Stomach (tissue), 4 donors: ENCODE data around the gene SLC16A9.

Experiments
- EP300 ChIP-seq: sonication (generic); formaldehyde crosslinking; IDR thresholded peaks from one replicate; pipeline ENCODE4 v1.6.1; 2017; ENCODE audit warnings: antibody characterized with exemption
- POLR2A ChIP-seq, 4 donors: fragments of 450-650 bp; IDR thresholded peaks; one replicate each; pipeline ENCODE4 v1.6.1; 2016; ENCODE audit warnings: antibody characterized with exemption in 4 of 4, control low read depth in 2 of 4, mild to moderate bottlenecking in 1 of 4, moderate library complexity in 1 of 4
- POLR2AphosphoS5 ChIP-seq, 3 donors: sonication (generic); formaldehyde crosslinking; IDR thresholded peaks; one replicate each; pipeline ENCODE4 v1.6.1; 2016; ENCODE audit warnings: antibody characterized with exemption in 3 of 3
- TF ChIP-seq, protein P1 (sequence below), 7 experiments: fragments of 450-650 bp in 4 of 7; fragments of 200-600 bp in 3 of 7; sonication (generic) in 3 of 7; IDR thresholded peaks; one replicate each; pipeline ENCODE4 v1.5.1; 2016 to 2019; ENCODE audit warnings: antibody characterized with exemption in 7 of 7, control low read depth in 2 of 7, mild to moderate bottlenecking in 1 of 7

DNA sequence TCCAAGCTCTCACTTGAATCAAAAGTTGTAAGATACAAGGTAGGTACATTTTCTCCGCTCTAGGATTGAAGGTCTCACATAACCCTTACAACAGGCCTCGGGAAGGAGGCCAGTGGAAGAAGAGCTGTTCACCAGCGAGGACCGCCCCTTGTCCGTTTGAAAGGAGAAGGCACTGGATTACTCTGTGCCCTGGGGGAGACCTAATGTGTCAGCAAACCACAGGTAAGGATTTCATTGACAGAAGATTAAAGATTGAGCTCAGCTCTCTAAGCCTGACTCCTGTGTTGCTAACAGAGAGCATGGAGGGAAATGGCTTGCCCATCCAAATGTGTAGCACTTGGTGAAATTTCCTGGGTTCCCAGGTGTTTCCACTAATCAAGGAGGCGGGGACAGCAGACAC, 81.2 kb downstream of the SLC16A9 start:
- TF ChIP-seq, protein P1, sequence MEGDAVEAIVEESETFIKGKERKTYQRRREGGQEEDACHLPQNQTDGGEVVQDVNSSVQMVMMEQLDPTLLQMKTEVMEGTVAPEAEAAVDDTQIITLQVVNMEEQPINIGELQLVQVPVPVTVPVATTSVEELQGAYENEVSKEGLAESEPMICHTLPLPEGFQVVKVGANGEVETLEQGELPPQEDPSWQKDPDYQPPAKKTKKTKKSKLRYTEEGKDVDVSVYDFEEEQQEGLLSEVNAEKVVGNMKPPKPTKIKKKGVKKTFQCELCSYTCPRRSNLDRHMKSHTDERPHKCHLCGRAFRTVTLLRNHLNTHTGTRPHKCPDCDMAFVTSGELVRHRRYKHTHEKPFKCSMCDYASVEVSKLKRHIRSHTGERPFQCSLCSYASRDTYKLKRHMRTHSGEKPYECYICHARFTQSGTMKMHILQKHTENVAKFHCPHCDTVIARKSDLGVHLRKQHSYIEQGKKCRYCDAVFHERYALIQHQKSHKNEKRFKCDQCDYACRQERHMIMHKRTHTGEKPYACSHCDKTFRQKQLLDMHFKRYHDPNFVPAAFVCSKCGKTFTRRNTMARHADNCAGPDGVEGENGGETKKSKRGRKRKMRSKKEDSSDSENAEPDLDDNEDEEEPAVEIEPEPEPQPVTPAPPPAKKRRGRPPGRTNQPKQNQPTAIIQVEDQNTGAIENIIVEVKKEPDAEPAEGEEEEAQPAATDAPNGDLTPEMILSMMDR (IDR thresholded peaks at IDR 0.05), result no peak
- no peak for TF ChIP-seq POLR2A (IDR thresholded peaks at IDR 0.05)
- no peak for TF ChIP-seq POLR2AphosphoS5 (IDR thresholded peaks at IDR 0.05)
- no peak for TF ChIP-seq EP300
